GM21360 (cell line): ENCODE measurements around the gene PDCD6IP.
"Not testable (repeated sequence)": the region's sequence is repeated elsewhere in the genome, so short reads cannot be mapped to it uniquely, and the experiment has no call there.

ENCODE experiments used
- ATAC-seq: cut with Tn5 transposase; IDR thresholded peaks from one replicate; pipeline ENCODE4 v1.9.1; 2021; ENCODE audit warnings: mild to moderate bottlenecking, moderate library complexity; ENCODE audit not compliant: unreplicated experiment

PDCD6IP gene

GRCh38 chr3:33798418-33799201 is at the start of gene PDCD6IP:
Gene PDCD6IP (plus strand): TSS chr3:33798630. CDS start chr3:33798729, 99 bp downstream.
- ATAC-seq = peak; percentile 86

- ATAC-seq = no peak
Observed at GRCh38 chr3:33749546-33750210, 48.8 kb upstream of the PDCD6IP start.

GRCh38 chr3:33750211-33750548 is 48.2 kb upstream of the PDCD6IP start:
- ATAC-seq = no peak

- no peak for ATAC-seq
Observed at GRCh38 chr3:33751336-33751735, 47.1 kb upstream of the PDCD6IP start.

- ATAC-seq = not testable (repeated sequence)
Observed at GRCh38 chr3:33754391-33754790, 44.0 kb upstream of the PDCD6IP start.

GRCh38 chr3:33758281-33758680 is 40.1 kb upstream of the PDCD6IP start:
- no peak for ATAC-seq

- ATAC-seq = no peak
Observed at GRCh38 chr3:33758864-33759263, 39.6 kb upstream of the PDCD6IP start.

GRCh38 chr3:33768578-33769330 is 29.7 kb upstream of the PDCD6IP start:
- ATAC-seq = no peak

GRCh38 chr3:33773637-33774036 is 24.8 kb upstream of the PDCD6IP start:
- no peak for ATAC-seq

GRCh38 chr3:33775363-33775762 is 23.1 kb upstream of the PDCD6IP start:
- no peak for ATAC-seq

GRCh38 chr3:33777996-33778395 is 20.4 kb upstream of the PDCD6IP start:
- ATAC-seq = no peak

- ATAC-seq = no peak
Observed at GRCh38 chr3:33779751-33780150, 18.7 kb upstream of the PDCD6IP start.

- not testable (repeated sequence) for ATAC-seq
Observed at GRCh38 chr3:33781413-33781812, 17.0 kb upstream of the PDCD6IP start.

GRCh38 chr3:33786565-33787327 is 11.7 kb upstream of the PDCD6IP start:
- ATAC-seq = no peak

- peak; percentile 73 for ATAC-seq
Observed at GRCh38 chr3:33787328-33788009, 11.0 kb upstream of the PDCD6IP start.

- no peak for ATAC-seq
Observed at GRCh38 chr3:33789183-33789954, 9.1 kb upstream of the PDCD6IP start.

GRCh38 chr3:33790091-33790490 is 8.3 kb upstream of the PDCD6IP start:
- no peak for ATAC-seq

- peak; percentile 58 for ATAC-seq
Observed at GRCh38 chr3:33791477-33792166, 6.8 kb upstream of the PDCD6IP start.
